AML-193 (cell line): ENCODE data around the gene PLPPR4.
"Not testable (repeated sequence)": the region's sequence is repeated elsewhere in the genome, so short reads cannot be mapped to it uniquely, and the experiment has no call there.

Source experiments
- DNase-seq, 2 experiments: peaks; one replicate each; lab custom pipeline; 2025; lab: John Stamatoyannopoulos, UW

Gene PLPPR4

GRCh38 chr1:99268021-99268420 lies 3.7 kb downstream of the PLPPR4 start:
- no peak for DNase-seq

GRCh38 chr1:99269321-99269720 lies 5.0 kb downstream of the PLPPR4 start:
- no peak for DNase-seq

GRCh38 chr1:99270646-99271045 lies 6.4 kb downstream of the PLPPR4 start:
- no peak for DNase-seq

- DNase-seq: no peak
Observed at GRCh38 chr1:99271249-99271648, 7.0 kb downstream of the PLPPR4 start.

- no peak for DNase-seq
Observed at GRCh38 chr1:99277066-99277465, 12.8 kb downstream of the PLPPR4 start.

GRCh38 chr1:99279525-99279924 lies 15.2 kb downstream of the PLPPR4 start:
- DNase-seq: no peak

- no peak for DNase-seq
Observed at GRCh38 chr1:99281105-99281504, 16.8 kb downstream of the PLPPR4 start.

- no peak for DNase-seq
Observed at GRCh38 chr1:99282536-99282935, 18.2 kb downstream of the PLPPR4 start.

- DNase-seq: not testable (repeated sequence)
Observed at GRCh38 chr1:99283521-99283920, 19.2 kb downstream of the PLPPR4 start.

- DNase-seq: no peak
Observed at GRCh38 chr1:99292886-99293285, 28.6 kb downstream of the PLPPR4 start.

GRCh38 chr1:99297923-99298322 lies 33.6 kb downstream of the PLPPR4 start:
- no peak for DNase-seq

- DNase-seq: no peak
Observed at GRCh38 chr1:99304725-99305282, 40.5 kb downstream of the PLPPR4 start.

- DNase-seq: no peak
Observed at GRCh38 chr1:99305626-99306025, 41.3 kb downstream of the PLPPR4 start.

GRCh38 chr1:99306056-99306455 lies 41.8 kb downstream of the PLPPR4 start:
- no peak for DNase-seq

- no peak for DNase-seq
Observed at GRCh38 chr1:99306644-99307043, 42.4 kb downstream of the PLPPR4 start.

- no peak for DNase-seq
Observed at GRCh38 chr1:99315305-99315704, 51.0 kb downstream of the PLPPR4 start.

GRCh38 chr1:99326215-99326949 lies 62.1 kb downstream of the PLPPR4 start:
- no peak for DNase-seq

- no peak for DNase-seq
Observed at GRCh38 chr1:99327357-99327756, 63.1 kb downstream of the PLPPR4 start.

- DNase-seq: no peak
Observed at GRCh38 chr1:99328171-99328570, 63.9 kb downstream of the PLPPR4 start.

- no peak for DNase-seq
Observed at GRCh38 chr1:99331083-99331482, 66.8 kb downstream of the PLPPR4 start.

- no peak for DNase-seq
Observed at GRCh38 chr1:99331636-99332035, 67.3 kb downstream of the PLPPR4 start.

GRCh38 chr1:99332561-99332960 lies 68.3 kb downstream of the PLPPR4 start:
- DNase-seq: no peak

GRCh38 chr1:99334991-99335390 lies 70.7 kb downstream of the PLPPR4 start:
- no peak for DNase-seq
